ENCODE measurements around the gene MMP24OS. TPM values are rescaled to one million over a fixed set of nuclear protein-coding genes. Genes with fewer than 3 reads are reported as not detected.

The MMP24OS gene
- total RNA-seq, 6 donors from 2014 or later, result 27.8 to 145 (median 42.6) TPM

GRCh38 chr20:35298264-35298663 is 20.3 kb upstream of the MMP24OS start:
- ATAC-seq (ENCODE audit: low FRiP score in 2 of 2) (no peak), DNase-seq (no peak)
- 54 to 60% methylated on average over 5 of the region's 5 CpGs for WGBS, 2 donors
- Histone ChIP-seq H3K27ac (no peak overlapping the region), H3K4me3 (no peak overlapping the region), H3K9me3 (no peaks in the 10 kb centered on the region), H3K27me3 (no peaks in the 10 kb centered on the region), H3K36me3 (peaks cover 0 to 4% (median 0%) of the 10 kb centered on the region in 4 donors), H3K4me1 (no peaks in the 10 kb centered on the region)
- TF ChIP-seq CTCF (IDR thresholded peaks at IDR 0.05) (no peak), POLR2AphosphoS5 (IDR thresholded peaks at IDR 0.05) (no peak), EP300 (IDR thresholded peaks at IDR 0.05) (no peak), POLR2A (IDR thresholded peaks at IDR 0.05) (no peak)

GRCh38 chr20:35297740-35298139 is 19.8 kb upstream of the MMP24OS start:
- WGBS, 2 donors, result 85% methylated on average over 14 of the region's 14 CpGs
- Histone ChIP-seq H3K4me1 (no peaks in the 10 kb centered on the region), H3K27me3 (no peaks in the 10 kb centered on the region), H3K36me3 (no peaks in the 10 kb centered on the region), H3K27ac (no peak overlapping the region), H3K4me3 (no peak overlapping the region), H3K9me3 (no peaks in the 10 kb centered on the region)
- ATAC-seq (ENCODE audit: low FRiP score in 2 of 2), result no peak
- peak in 1 of 2 donors; percentile 60 for DNase-seq
- TF ChIP-seq EP300 (IDR thresholded peaks at IDR 0.05) (no peak), CTCF (IDR thresholded peaks at IDR 0.05) (no peak), POLR2AphosphoS5 (IDR thresholded peaks at IDR 0.05) (no peak), POLR2A (IDR thresholded peaks at IDR 0.05) (no peak)

DNA sequence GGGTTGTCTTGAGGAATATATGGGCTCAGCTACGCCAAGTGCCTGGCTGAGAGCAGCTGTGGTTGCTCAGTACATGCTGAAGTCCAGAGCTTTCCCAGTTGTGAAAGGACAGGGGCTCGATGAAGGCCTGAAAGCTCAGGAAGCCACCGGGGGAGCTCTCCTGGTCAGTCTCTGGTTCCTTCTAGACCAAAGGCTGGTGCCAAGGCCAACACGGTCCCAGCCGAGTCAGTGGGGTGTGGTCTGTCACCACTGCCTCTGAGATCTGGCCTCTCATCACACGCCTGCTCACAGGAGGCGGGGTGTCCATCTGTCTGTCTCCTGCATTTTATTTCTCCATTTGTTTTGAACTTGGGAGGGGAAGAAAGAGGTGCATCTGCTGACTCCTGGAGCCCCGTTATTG is 19.2 kb upstream of the MMP24OS start:
- no peaks in the 10 kb centered on the region for H3K9me3 ChIP-seq
- ATAC-seq (ENCODE audit: low FRiP score in 2 of 2), result no peak
- TF ChIP-seq POLR2A (IDR thresholded peaks at IDR 0.05) (no peak), EP300 (IDR thresholded peaks at IDR 0.05) (no peak), POLR2AphosphoS5 (IDR thresholded peaks at IDR 0.05) (no peak), CTCF (IDR thresholded peaks at IDR 0.05) (no peak)
- DNase-seq, result no peak
- H3K4me1 ChIP-seq, result no peaks in the 10 kb centered on the region
- H3K4me3 ChIP-seq, result no peak overlapping the region
- no peaks in the 10 kb centered on the region for H3K36me3 ChIP-seq
- H3K27me3 ChIP-seq, result no peaks in the 10 kb centered on the region
- no peak overlapping the region for H3K27ac ChIP-seq
- 59 to 64% methylated on average over 6 to 8 of the region's 8 CpGs for WGBS, 2 donors

- no peak for DNase-seq
- 56 to 64% methylated on average over 7 to 9 of the region's 9 CpGs for WGBS, 2 donors
- no peak for ATAC-seq (ENCODE audit: low FRiP score in 2 of 2)
- no peaks in the 10 kb centered on the region for H3K36me3 ChIP-seq
- H3K9me3 ChIP-seq, result no peaks in the 10 kb centered on the region
- no peak for TF ChIP-seq EP300 (IDR thresholded peaks at IDR 0.05)
- no peak for TF ChIP-seq CTCF (IDR thresholded peaks at IDR 0.05)
- no peak for TF ChIP-seq POLR2AphosphoS5 (IDR thresholded peaks at IDR 0.05)
- TF ChIP-seq POLR2A (IDR thresholded peaks at IDR 0.05), result no peak
- H3K27me3 ChIP-seq, result no peaks in the 10 kb centered on the region
- H3K4me1 ChIP-seq, result no peaks in the 10 kb centered on the region
- H3K4me3 ChIP-seq, result no peak overlapping the region
- H3K27ac ChIP-seq, result no peak overlapping the region
These were observed 18.2 kb upstream of the MMP24OS start for GRCh38 chr20:35296101-35296554.

DNA sequence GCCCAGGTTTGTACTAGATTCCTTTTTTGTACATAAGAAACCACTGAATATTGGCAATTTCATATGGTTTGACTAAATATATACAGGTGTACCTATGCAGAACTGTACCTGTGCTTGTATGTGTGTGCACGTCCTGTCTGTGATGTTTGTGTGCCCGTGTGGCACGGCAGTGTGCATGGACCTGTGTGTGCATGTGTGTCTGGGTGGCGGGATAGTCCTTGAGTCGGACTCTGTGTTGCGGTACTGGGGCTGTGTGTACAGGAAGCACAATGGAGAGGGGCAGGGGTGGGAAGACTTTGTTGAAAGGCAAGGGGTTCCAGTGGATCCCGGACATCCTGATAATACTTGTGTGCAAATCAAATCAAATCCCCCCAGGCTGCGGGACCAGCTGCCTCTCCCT is 17.8 kb upstream of the MMP24OS start:
- no peak for ATAC-seq (ENCODE audit: low FRiP score in 2 of 2)

More for the DNA sequence above, 17.8 kb upstream of the MMP24OS start:
- H3K9me3 ChIP-seq, result no peaks in the 10 kb centered on the region
- no peaks in the 10 kb centered on the region for H3K36me3 ChIP-seq
- H3K4me1 ChIP-seq, result no peaks in the 10 kb centered on the region
- TF ChIP-seq POLR2A (IDR thresholded peaks at IDR 0.05), result no peak
- TF ChIP-seq CTCF (IDR thresholded peaks at IDR 0.05), result no peak
- TF ChIP-seq EP300 (IDR thresholded peaks at IDR 0.05), result no peak
- no peak for TF ChIP-seq POLR2AphosphoS5 (IDR thresholded peaks at IDR 0.05)
- H3K27me3 ChIP-seq, result no peaks in the 10 kb centered on the region
- 67 to 82% methylated on average over 5 to 8 of the region's 8 CpGs for WGBS, 2 donors
- H3K27ac ChIP-seq, result no peak overlapping the region
- DNase-seq, result no peak
- H3K4me3 ChIP-seq, result no peak overlapping the region
